Measurements from ENCODE around the gene CDK5RAP1. TPM values are rescaled to one million over a fixed set of nuclear protein-coding genes. Genes with fewer than 3 reads are reported as not detected.

The CDK5RAP1 gene
- total RNA-seq, 1 donor from 2014 or later, result 26.6 TPM

- no peaks in the 10 kb centered on the region for H3K36me3 ChIP-seq
- no peak overlapping the region for H3K27ac ChIP-seq
- no peak for TF ChIP-seq CTCF (IDR thresholded peaks at IDR 0.05)
- intact Hi-C loops (cut with DNase I), result no loop called here
- H3K4me1 ChIP-seq, result no peaks in the 10 kb centered on the region
- no peak for ATAC-seq
- no peak for DNase-seq
- H3K9me3 ChIP-seq, result no peaks in the 10 kb centered on the region
- no peak overlapping the region for H3K4me3 ChIP-seq
- peaks cover under 1% of the 10 kb centered on the region for H3K27me3 ChIP-seq
Measured at GRCh38 chr20:33333616-33334015, 67.7 kb downstream of the CDK5RAP1 start.

- no peak overlapping the region for H3K27ac ChIP-seq
- intact Hi-C loops (cut with DNase I), result no loop called here
- no peak for TF ChIP-seq CTCF (IDR thresholded peaks at IDR 0.05)
- DNase-seq, result no peak
- H3K4me3 ChIP-seq, result no peak overlapping the region
- H3K27me3 ChIP-seq, result peaks cover 4% of the 10 kb centered on the region
- H3K4me1 ChIP-seq, result no peaks in the 10 kb centered on the region
- ATAC-seq, result peak; percentile 13
- no peaks in the 10 kb centered on the region for H3K36me3 ChIP-seq
- H3K9me3 ChIP-seq, result no peaks in the 10 kb centered on the region
Measured at GRCh38 chr20:33332905-33333456, 68.3 kb downstream of the CDK5RAP1 start.

- intact Hi-C loops (cut with DNase I), result no loop called here
- Histone ChIP-seq H3K9me3 (no peaks in the 10 kb centered on the region), H3K36me3 (no peaks in the 10 kb centered on the region), H3K4me1 (no peaks in the 10 kb centered on the region), H3K27ac (no peak overlapping the region), H3K27me3 (peaks cover 4% of the 10 kb centered on the region), H3K4me3 (no peak overlapping the region)
- ATAC-seq (no peak), DNase-seq (no peak)
- TF ChIP-seq CTCF (IDR thresholded peaks at IDR 0.05), result no peak
Measured at GRCh38 chr20:33328157-33329137, 72.9 kb downstream of the CDK5RAP1 start.

- intact Hi-C loops (cut with DNase I), result no loop called here
- DNase-seq (no peak), ATAC-seq (no peak)
- no peak for TF ChIP-seq CTCF (IDR thresholded peaks at IDR 0.05)
- Histone ChIP-seq H3K9me3 (no peaks in the 10 kb centered on the region), H3K36me3 (no peaks in the 10 kb centered on the region), H3K27me3 (peaks cover 4% of the 10 kb centered on the region), H3K27ac (no peak overlapping the region), H3K4me3 (no peak overlapping the region), H3K4me1 (no peaks in the 10 kb centered on the region)
Measured at GRCh38 chr20:33325350-33325749, 76.0 kb downstream of the CDK5RAP1 start.

- DNase-seq, result no peak
- no peak for TF ChIP-seq CTCF (IDR thresholded peaks at IDR 0.05)
- intact Hi-C loops (cut with DNase I), result no loop called here
- H3K27ac ChIP-seq, result no peak overlapping the region
- H3K4me1 ChIP-seq, result no peaks in the 10 kb centered on the region
- H3K36me3 ChIP-seq, result no peaks in the 10 kb centered on the region
- no peak for ATAC-seq
- H3K9me3 ChIP-seq, result no peaks in the 10 kb centered on the region
- no peak overlapping the region for H3K4me3 ChIP-seq
- peaks cover under 1% of the 10 kb centered on the region for H3K27me3 ChIP-seq
Measured at GRCh38 chr20:33323236-33323635, 78.1 kb downstream of the CDK5RAP1 start.

Data from upper lobe of right lung (tissue), 1 donor.